DMS114 treated with DMSO at 0.1 percent for 48 hours (cell line): Measurements from ENCODE around the gene RENBP.
"Not testable (repeated sequence)": the region's sequence is repeated elsewhere in the genome, so short reads cannot be mapped to it uniquely, and the experiment has no call there.

Experiments used
- DNase-seq: peaks from one replicate; lab custom pipeline; 2025; ENCODE audit not compliant: unreplicated experiment; lab: John Stamatoyannopoulos, UW

The RENBP gene

GRCh38 chrX:153944140-153944799, at the start of gene RENBP:
RENBP (minus strand) TSS chrX:153944643; CDS start chrX:153944610, 33 bp downstream.
- DNase-seq = no peak

GRCh38 chrX:153993978-153994377, 49.5 kb upstream of the RENBP start:
- no peak for DNase-seq

GRCh38 chrX:153993079-153993478, 48.6 kb upstream of the RENBP start:
- no peak for DNase-seq

- no peak for DNase-seq
Measured at GRCh38 chrX:153992180-153992579, 47.7 kb upstream of the RENBP start.

- no peak for DNase-seq
Measured at GRCh38 chrX:153991013-153991580, 46.7 kb upstream of the RENBP start.

- DNase-seq = no peak
Measured at GRCh38 chrX:153989973-153990655, 45.7 kb upstream of the RENBP start.

GRCh38 chrX:153988493-153988892, 44.0 kb upstream of the RENBP start:
- no peak for DNase-seq

- no peak for DNase-seq
Measured at GRCh38 chrX:153984351-153985178, 40.1 kb upstream of the RENBP start.

- DNase-seq = no peak
Measured at GRCh38 chrX:153983321-153983801, 38.9 kb upstream of the RENBP start.

- no peak for DNase-seq
Measured at GRCh38 chrX:153981771-153982533, 37.5 kb upstream of the RENBP start.

GRCh38 chrX:153981231-153981630, 36.8 kb upstream of the RENBP start:
- no peak for DNase-seq

- not testable (repeated sequence) for DNase-seq
Measured at GRCh38 chrX:153980394-153980793, 36.0 kb upstream of the RENBP start.

- DNase-seq = no peak
Measured at GRCh38 chrX:153974726-153975286, 30.4 kb upstream of the RENBP start.

GRCh38 chrX:153974003-153974725, 29.7 kb upstream of the RENBP start:
- DNase-seq = no peak

GRCh38 chrX:153973127-153974002, 28.9 kb upstream of the RENBP start:
- DNase-seq = no peak

GRCh38 chrX:153972368-153973126, 28.1 kb upstream of the RENBP start, which contains the start of gene TMEM187:
TMEM187 (plus strand) TSS chrX:153972754; CDS start chrX:153982063, 9,309 bp downstream.
- DNase-seq = peak; percentile 29

GRCh38 chrX:153971450-153972367, 27.3 kb upstream of the RENBP start, which contains the start of gene HCFC1:
HCFC1 (minus strand) TSS chrX:153971818; CDS start chrX:153970840, 978 bp downstream.
- DNase-seq = peak; percentile 76
